Loucy (cell line): ENCODE results near the gene PRKN.

Experiments
- H2AFZ ChIP-seq: fragments of 200-600 bp; sonication (generic); 2 replicates; pipeline ENCODE4 v1.6.0; 2016; ENCODE audit warnings: antibody characterized with exemption, mild to moderate bottlenecking, low read length, moderate library complexity
- H3F3A ChIP-seq: fragments of 200-600 bp; 2 replicates; pipeline ENCODE4 v1.6.0; 2016; ENCODE audit warnings: antibody characterized with exemption, low read depth, mild to moderate bottlenecking
- H3K27me3 ChIP-seq: fragments of 200-600 bp; sonication (generic); 2 replicates; pipeline ENCODE4 v1.6.1; 2014; ENCODE audit warnings: low read length, mild to moderate bottlenecking; ENCODE audit not compliant: insufficient read depth, poor library complexity, severe bottlenecking
- H3K36me3 ChIP-seq: fragments of 200-600 bp; sonication (generic); 2 replicates; pipeline ENCODE4 v1.6.1; 2016; ENCODE audit warnings: low read length; ENCODE audit not compliant: insufficient read depth
- H3K4me1 ChIP-seq: fragments of 200-600 bp; sonication (generic); 2 replicates; pipeline ENCODE4 v1.5.1; 2014; ENCODE audit warnings: low read length, mild to moderate bottlenecking; ENCODE audit not compliant: insufficient read depth, poor library complexity, severe bottlenecking
- H3K4me2 ChIP-seq: fragments of 200-600 bp; sonication (generic); 2 replicates; pipeline ENCODE4 v1.6.0; 2014; ENCODE audit warnings: antibody characterized with exemption, low read length, low read depth, mild to moderate bottlenecking; ENCODE audit not compliant: poor library complexity, severe bottlenecking
- H3K4me3 ChIP-seq: fragments of 200-600 bp; sonication (generic); 2 replicates; pipeline ENCODE4 v1.5.1; 2014; ENCODE audit warnings: low read length, mild to moderate bottlenecking, mixed read lengths; ENCODE audit not compliant: poor library complexity, severe bottlenecking
- H3K79me2 ChIP-seq: fragments of 200-600 bp; sonication (generic); 2 replicates; pipeline ENCODE4 v1.6.1; 2014; ENCODE audit warnings: low read length; ENCODE audit not compliant: insufficient read depth
- H3K9ac ChIP-seq: fragments of 200-600 bp; sonication (generic); 2 replicates; pipeline ENCODE4 v1.6.0; 2014; ENCODE audit warnings: mild to moderate bottlenecking, low read depth, low read length, moderate library complexity; ENCODE audit not compliant: poor library complexity, severe bottlenecking
- H3K9me2 ChIP-seq: fragments of 200-600 bp; sonication (generic); replicated peaks from 2 replicates; pipeline ENCODE4 v1.6.1; 2016; ENCODE audit warnings: low read depth, low read length, mixed read lengths
- H3K9me3 ChIP-seq: fragments of 200-600 bp; sonication (generic); 2 replicates; pipeline ENCODE4 v1.6.1; 2014; ENCODE audit warnings: mild to moderate bottlenecking, antibody characterized with exemption, low read length, low read depth; ENCODE audit not compliant: insufficient read depth
- H4K20me1 ChIP-seq: fragments of 200-600 bp; sonication (generic); 2 replicates; pipeline ENCODE4 v1.6.0; 2014; ENCODE audit warnings: antibody characterized with exemption, low read length, mild to moderate bottlenecking; ENCODE audit not compliant: insufficient read depth, poor library complexity, severe bottlenecking
- EZH2phosphoT487 ChIP-seq: fragments of 200-600 bp; IDR thresholded peaks from 2 replicates; pipeline ENCODE4 v1.6.1; 2018; ENCODE audit warnings: antibody characterized with exemption, mild to moderate bottlenecking, moderate library complexity, borderline replicate concordance
- TF ChIP-seq, protein P1 (sequence below): fragments of 200-600 bp; sonication (generic); conservative IDR thresholded peaks from 2 replicates; pipeline ENCODE4 v1.5.1; 2014; ENCODE audit warnings: mild to moderate bottlenecking, antibody characterized with exemption, low read length

The PRKN gene

DNA sequence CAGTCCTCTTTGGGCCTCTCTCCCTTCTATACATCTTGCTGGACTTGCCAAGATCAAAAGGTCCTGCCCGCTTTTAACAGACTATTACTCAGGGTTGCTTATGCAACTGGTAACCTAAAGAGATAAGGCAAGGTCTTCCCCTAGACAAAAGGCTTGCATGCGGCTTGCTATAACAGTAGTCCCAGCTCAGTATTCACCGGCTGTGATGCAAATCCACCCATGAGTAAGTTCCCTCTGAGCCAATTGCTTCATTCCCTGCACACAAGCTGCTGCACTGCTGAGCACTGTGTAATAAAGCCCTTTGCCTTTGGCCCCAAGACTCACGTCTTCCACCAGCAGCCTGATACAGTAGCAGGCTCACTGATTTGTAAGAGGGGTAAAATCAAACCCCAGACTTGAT is 363.8 kb downstream of the PRKN start:
- Histone ChIP-seq H3K9me3 (no peaks in the 10 kb centered on the region), H3K79me2 (no peaks in the 10 kb centered on the region), H2AFZ (no peak overlapping the region), H3K9me2 (no peaks in the 10 kb centered on the region), H3K27me3 (no peaks in the 10 kb centered on the region), H3K36me3 (no peaks in the 10 kb centered on the region), H3K4me3 (no peak overlapping the region), H3K4me2 (no peak overlapping the region), H4K20me1 (no peaks in the 10 kb centered on the region), H3K4me1 (no peaks in the 10 kb centered on the region), H3F3A (no peaks in the 10 kb centered on the region), H3K9ac (no peak overlapping the region)
- TF ChIP-seq, protein P1, sequence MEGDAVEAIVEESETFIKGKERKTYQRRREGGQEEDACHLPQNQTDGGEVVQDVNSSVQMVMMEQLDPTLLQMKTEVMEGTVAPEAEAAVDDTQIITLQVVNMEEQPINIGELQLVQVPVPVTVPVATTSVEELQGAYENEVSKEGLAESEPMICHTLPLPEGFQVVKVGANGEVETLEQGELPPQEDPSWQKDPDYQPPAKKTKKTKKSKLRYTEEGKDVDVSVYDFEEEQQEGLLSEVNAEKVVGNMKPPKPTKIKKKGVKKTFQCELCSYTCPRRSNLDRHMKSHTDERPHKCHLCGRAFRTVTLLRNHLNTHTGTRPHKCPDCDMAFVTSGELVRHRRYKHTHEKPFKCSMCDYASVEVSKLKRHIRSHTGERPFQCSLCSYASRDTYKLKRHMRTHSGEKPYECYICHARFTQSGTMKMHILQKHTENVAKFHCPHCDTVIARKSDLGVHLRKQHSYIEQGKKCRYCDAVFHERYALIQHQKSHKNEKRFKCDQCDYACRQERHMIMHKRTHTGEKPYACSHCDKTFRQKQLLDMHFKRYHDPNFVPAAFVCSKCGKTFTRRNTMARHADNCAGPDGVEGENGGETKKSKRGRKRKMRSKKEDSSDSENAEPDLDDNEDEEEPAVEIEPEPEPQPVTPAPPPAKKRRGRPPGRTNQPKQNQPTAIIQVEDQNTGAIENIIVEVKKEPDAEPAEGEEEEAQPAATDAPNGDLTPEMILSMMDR: no peak
- TF ChIP-seq EZH2phosphoT487: no peak

DNA sequence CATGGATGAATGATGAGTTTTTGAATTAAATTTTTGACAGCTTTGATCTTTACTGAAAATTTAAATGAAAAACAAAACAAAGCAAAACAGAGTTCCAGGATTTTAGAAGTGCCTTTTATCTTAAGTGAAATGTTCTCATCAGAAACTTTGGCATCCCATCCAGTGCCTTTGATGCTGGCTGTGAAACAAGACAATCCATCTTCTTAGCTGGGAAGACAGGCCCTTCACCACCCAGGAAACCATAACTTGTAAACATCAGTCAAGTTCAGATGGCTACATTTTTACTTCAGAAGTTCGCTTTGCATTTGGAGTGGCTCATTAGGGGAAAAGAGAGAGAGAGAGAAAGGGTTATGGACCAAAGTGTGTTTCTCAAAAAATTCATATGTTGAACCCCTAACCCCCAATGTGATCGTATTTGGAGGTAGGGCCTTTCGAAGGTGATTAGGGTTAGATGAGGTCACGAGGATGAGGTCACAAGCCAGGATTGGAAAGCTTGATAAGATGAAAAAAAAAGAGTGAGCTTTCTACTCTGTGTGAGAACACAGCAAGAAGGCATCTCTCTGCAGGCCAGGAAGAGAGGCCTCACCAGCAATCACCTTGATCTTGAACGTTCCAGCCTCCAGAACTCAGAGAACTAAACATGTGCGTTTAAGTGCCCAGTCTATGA is 366.5 kb downstream of the PRKN start:
- H3K4me1 ChIP-seq: no peaks in the 10 kb centered on the region
- no peaks in the 10 kb centered on the region for H3K9me2 ChIP-seq
- H3K9me3 ChIP-seq: no peaks in the 10 kb centered on the region
- no peak overlapping the region for H3K4me2 ChIP-seq
- no peaks in the 10 kb centered on the region for H3K79me2 ChIP-seq
- no peak overlapping the region for H2AFZ ChIP-seq
- TF ChIP-seq, protein P1: no peak
- no peak for TF ChIP-seq EZH2phosphoT487
- H3K36me3 ChIP-seq: no peaks in the 10 kb centered on the region
- H3F3A ChIP-seq: no peaks in the 10 kb centered on the region
- no peak overlapping the region for H3K9ac ChIP-seq
- no peaks in the 10 kb centered on the region for H4K20me1 ChIP-seq
- H3K27me3 ChIP-seq: no peaks in the 10 kb centered on the region
- H3K4me3 ChIP-seq: no peak overlapping the region

DNA sequence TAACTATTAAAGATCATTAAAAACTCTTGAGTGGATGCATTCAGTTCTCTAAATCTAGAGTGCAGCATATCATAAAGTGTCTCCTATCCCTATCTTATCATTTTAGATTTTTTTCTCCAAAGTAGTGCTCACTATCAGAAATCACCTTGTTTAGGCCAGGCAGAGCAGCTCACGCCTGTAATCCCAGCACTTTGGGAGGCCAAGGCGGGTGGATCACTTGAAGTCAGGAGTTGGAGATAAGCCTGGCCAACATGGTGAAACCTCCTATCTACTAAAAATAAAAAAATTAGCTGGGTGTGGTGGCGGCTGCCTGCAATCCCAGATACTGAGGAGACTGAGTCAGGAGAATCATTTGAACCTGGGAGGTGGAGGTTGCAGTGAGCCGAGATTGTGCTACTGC is 368.9 kb downstream of the PRKN start:
- no peaks in the 10 kb centered on the region for H3K9me3 ChIP-seq
- no peaks in the 10 kb centered on the region for H3K79me2 ChIP-seq
- H3K36me3 ChIP-seq: no peaks in the 10 kb centered on the region
- H3K4me3 ChIP-seq: no peak overlapping the region
- no peak for TF ChIP-seq EZH2phosphoT487
- TF ChIP-seq, protein P1: no peak
- H3K9me2 ChIP-seq: no peaks in the 10 kb centered on the region
- no peaks in the 10 kb centered on the region for H3K27me3 ChIP-seq
- no peak overlapping the region for H2AFZ ChIP-seq
- H3F3A ChIP-seq: no peaks in the 10 kb centered on the region
- no peaks in the 10 kb centered on the region for H4K20me1 ChIP-seq
- H3K9ac ChIP-seq: no peak overlapping the region
- no peaks in the 10 kb centered on the region for H3K4me1 ChIP-seq
- no peak overlapping the region for H3K4me2 ChIP-seq
